SJCRH30 (cell line): ENCODE data around the gene WDR89. TPM values are rescaled to one million over a fixed set of nuclear protein-coding genes. Genes with fewer than 3 reads are reported as not detected.
"Not testable (repeated sequence)": the region's sequence is repeated elsewhere in the genome, so short reads cannot be mapped to it uniquely, and the experiment has no call there.

ENCODE experiments used
- DNase-seq, 2 experiments: peaks; one replicate each; pipeline ENCODE4 v3.0.0-alpha.2; 2015 to 2020
- H3K27ac ChIP-seq: fragments of 250-450 bp; sonication (Bioruptor Pico); 2 replicates; pipeline ENCODE4 v1.5.1; 2020; ENCODE audit warnings: mild to moderate bottlenecking, moderate library complexity
- H3K27me3 ChIP-seq: fragments of 250-450 bp; sonication (Bioruptor Pico); 2 replicates; pipeline ENCODE4 v1.5.1; 2020; ENCODE audit warnings: mild to moderate bottlenecking, moderate library complexity
- H3K36me3 ChIP-seq: fragments of 250-450 bp; sonication (Bioruptor Pico); 2 replicates; pipeline ENCODE4 v1.5.1; 2020; ENCODE audit warnings: mild to moderate bottlenecking, moderate library complexity
- H3K4me1 ChIP-seq: fragments of 250-450 bp; sonication (Bioruptor Pico); 2 replicates; pipeline ENCODE4 v1.5.1; 2020; ENCODE audit warnings: mild to moderate bottlenecking, moderate library complexity
- H3K4me3 ChIP-seq: fragments of 250-450 bp; sonication (Bioruptor Pico); 2 replicates; pipeline ENCODE4 v1.5.1; 2020; ENCODE audit warnings: mild to moderate bottlenecking, moderate library complexity
- H3K9me3 ChIP-seq: fragments of 250-450 bp; sonication (Bioruptor Pico); replicated peaks from 2 replicates; pipeline ENCODE4 v1.5.1; 2020; ENCODE audit warnings: mild to moderate bottlenecking, moderate library complexity
- total RNA-seq: library from RNA; depleted of rRNA; stranded (reverse); fragments of >200 nt; shearing (Covaris generic); gene quantifications from 2 replicates; pipeline ENCODE4 v1.2.3, GENCODE V29; 2014

The WDR89 gene
- total RNA-seq, 1 experiment from 2014 or later, result 15.7 TPM

DNA sequence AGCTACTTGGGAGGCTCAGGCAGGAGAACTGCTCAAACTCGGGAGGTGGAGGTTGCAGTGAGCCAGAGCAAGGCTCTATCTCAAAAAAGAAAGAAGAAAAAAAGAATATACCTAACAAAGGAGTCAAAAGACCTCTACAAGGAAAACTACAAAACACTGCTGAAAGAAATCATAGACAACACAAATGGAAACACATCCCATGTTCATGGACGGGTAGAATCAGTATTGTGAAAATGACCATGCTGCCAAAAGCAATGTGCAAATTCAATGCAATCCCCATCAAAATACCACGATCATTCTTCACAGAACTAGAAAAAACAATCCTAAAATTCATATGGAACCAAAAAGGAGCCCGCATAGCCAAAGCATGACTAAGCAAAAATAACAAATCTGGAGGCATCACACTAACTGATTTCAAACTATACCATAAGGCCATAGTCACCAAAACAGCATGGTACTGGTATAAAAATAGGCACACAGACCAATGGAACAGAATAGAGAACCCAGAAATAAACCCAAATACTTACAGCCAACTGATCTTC lies 5.5 kb downstream of the WDR89 start:
- DNase-seq, H3K9me3 ChIP-seq: not testable (repeated sequence)

DNA sequence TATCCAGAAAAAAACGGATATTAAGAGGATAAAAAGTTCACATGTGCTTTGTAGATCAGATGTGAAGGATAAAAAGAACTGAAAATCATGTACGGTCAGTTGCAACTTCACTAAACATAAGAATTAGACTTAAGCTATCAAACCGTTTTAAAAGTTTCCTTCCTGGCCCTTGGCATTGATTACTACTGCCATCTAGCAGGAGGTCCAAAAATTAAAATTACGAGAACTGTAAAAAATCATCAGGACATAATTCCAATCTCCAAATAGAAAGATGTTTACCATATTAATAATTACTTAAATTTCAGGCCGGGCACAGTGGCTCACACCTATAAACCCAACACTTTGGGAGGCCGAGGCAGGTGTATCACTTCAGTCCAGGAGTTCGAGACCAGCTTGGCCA lies 7.9 kb downstream of the WDR89 start:
- Histone ChIP-seq H3K4me3 (no peak overlapping the region), H3K27ac (no peak overlapping the region), H3K27me3 (no peaks in the 10 kb centered on the region), H3K9me3 (peaks cover 8% of the 10 kb centered on the region), H3K36me3 (no peaks in the 10 kb centered on the region), H3K4me1 (no peaks in the 10 kb centered on the region)
- no peak for DNase-seq

More for the DNA sequence above, 5.5 kb downstream of the WDR89 start:
- H3K27me3 ChIP-seq, H3K36me3 ChIP-seq, H3K4me1 ChIP-seq, H3K27ac ChIP-seq, H3K4me3 ChIP-seq: not testable (repeated sequence)

DNA sequence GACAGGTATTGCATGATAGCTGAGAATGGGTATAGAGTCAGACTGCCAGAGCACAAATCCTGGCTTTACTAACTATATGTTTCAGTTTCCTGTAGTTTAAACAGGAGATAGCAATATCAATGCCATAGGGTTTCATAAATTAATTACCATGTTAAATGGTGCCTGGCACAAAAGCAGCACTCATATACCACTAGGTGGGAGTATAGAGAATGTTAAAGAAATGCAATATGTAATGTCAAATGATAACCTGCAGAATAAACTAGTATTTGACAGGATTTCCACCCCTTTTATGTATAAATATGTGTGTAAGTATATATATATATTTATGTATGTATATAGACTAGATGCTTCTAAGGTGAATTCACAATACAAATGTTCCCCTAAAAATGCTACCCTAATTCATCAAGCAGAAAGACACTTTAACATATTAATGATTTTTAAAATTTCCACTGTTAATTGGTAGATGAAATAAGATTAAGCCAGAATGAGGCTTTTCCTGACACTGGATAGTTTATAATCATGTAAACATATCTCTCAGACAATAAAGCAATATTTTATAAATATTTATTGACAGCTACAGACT lies 8.6 kb downstream of the WDR89 start:
- peak in 1 of 2 experiments; percentile 37 for DNase-seq
- Histone ChIP-seq H3K4me1 (no peaks in the 10 kb centered on the region), H3K36me3 (no peaks in the 10 kb centered on the region), H3K27me3 (no peaks in the 10 kb centered on the region), H3K27ac (no peak overlapping the region), H3K9me3 (peaks cover 8% of the 10 kb centered on the region), H3K4me3 (no peak overlapping the region)

DNA sequence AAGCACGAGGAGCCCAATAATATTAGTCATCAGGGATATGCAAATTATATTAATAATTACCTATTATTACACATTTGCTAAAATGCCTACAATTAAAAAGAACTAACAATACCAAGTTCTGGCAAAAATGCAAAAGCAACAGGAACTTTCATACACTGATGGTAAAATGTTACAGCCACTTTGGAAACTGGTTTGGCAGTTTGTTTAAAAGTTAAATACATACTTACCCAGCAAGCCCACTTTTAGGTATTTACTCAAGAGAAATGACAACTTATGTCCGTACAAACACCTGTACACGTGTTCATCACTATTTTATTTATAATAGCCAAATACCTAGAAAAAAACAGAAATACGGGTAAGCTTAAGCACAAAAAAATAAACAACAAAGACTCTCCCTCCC lies 17.0 kb downstream of the WDR89 start:
- H3K36me3 ChIP-seq, result peaks cover 2% of the 10 kb centered on the region
- DNase-seq, result no peak
- no peak overlapping the region for H3K27ac ChIP-seq
- H3K9me3 ChIP-seq, result no peaks in the 10 kb centered on the region
- H3K4me3 ChIP-seq, result no peak overlapping the region
- H3K4me1 ChIP-seq, result no peaks in the 10 kb centered on the region
- no peaks in the 10 kb centered on the region for H3K27me3 ChIP-seq

DNA sequence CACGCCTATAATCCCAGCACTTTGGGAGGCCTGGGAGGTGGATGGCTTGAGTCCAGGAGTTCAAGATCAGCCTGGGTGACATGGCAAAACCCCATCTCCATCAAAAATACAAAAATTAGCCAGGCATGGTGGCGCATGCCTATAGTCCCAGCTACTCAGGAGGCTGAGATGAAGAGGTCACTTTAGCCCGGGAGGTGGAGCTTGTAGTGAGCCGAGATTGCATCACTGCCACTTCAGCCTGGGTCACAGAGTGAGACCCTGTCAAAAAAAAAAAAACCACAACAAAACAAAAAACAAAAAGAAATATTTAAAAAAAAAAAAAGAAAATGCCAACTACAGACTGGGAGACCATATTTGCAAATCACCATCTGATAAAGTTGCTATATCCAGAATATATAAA lies 17.5 kb downstream of the WDR89 start:
- no peak for DNase-seq
- H3K27ac ChIP-seq, result no peak overlapping the region

DNA sequence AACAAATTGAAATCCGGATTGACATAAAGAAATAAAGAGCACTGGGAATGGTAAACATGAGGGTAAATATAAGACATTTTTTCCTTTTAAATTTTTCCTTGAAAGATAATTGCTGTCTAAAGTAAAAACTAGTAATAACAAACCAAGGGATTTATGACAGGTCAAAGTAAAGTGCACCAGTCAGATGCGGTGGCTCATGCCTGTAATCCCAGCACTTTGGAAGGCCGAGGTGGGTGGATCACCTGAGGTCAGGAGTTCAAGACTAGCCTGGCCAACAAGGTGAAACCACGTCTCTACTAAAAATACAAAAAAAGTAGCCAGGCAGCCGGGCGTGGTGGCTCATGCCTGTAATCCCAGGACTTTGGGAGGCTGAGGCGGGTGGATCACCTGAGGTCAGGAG lies 19.7 kb downstream of the WDR89 start:
- H3K36me3 ChIP-seq, H3K4me3 ChIP-seq, H3K27me3 ChIP-seq, H3K9me3 ChIP-seq, H3K4me1 ChIP-seq, H3K27ac ChIP-seq, DNase-seq: not testable (repeated sequence)

More for the DNA sequence above, 17.5 kb downstream of the WDR89 start:
- no peak overlapping the region for H3K4me3 ChIP-seq
- no peaks in the 10 kb centered on the region for H3K4me1 ChIP-seq
- no peaks in the 10 kb centered on the region for H3K9me3 ChIP-seq
- H3K27me3 ChIP-seq, result no peaks in the 10 kb centered on the region
- peaks cover 2% of the 10 kb centered on the region for H3K36me3 ChIP-seq

DNA sequence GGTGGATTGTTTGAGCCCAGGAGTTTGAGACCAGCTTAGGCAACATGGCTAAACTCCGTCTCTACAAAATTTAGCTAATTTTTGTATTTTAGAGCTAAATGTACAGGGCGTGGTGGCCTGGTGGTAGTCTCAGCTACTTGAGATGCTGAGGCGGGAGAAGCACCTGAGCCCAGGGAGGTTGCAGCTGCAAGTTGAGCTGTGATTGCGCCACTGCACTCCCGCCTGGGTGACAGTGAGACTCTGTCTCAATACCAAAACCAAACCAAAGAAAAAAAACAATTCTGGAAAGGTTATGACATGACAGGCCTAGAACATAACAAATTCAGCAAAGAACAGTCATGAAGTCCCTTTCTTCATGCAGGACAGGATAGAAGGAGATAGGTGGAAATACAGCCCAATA lies 25.7 kb downstream of the WDR89 start:
- Histone ChIP-seq H3K27ac (no peak overlapping the region), H3K36me3 (no peaks in the 10 kb centered on the region), H3K9me3 (no peaks in the 10 kb centered on the region), H3K27me3 (no peaks in the 10 kb centered on the region), H3K4me3 (no peak overlapping the region), H3K4me1 (no peaks in the 10 kb centered on the region)
- DNase-seq, result no peak

DNA sequence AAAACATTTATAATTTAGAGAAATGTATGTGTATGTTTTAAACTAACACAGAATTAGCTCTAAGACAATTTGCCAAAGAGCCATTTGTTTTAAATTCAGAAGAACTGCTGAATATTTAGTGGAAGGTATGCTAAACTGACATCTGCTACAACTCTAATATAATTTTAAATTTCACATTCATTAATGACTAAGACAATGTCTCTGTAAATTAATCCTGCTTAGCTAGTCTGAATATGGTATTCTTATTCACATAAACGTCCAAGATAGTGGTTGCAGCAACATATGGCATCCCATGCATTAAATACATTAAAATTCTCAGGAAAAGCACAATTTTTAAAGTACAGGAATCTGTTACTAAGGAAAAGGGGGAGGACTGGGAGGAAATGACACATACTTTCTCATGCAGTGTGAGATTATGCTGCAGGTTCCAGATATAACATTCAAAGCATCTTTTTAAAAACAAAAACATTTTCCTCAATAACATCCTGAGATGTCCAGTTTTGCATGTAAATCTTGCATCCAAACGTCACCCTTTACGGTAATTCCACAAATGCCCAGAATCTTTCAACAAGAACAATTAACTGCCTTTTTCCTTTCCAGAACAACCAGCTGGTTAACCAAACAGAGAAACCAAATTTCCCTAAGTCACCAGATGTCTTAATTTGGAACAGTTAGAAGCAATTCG lies 26.9 kb downstream of the WDR89 start:
- Histone ChIP-seq H3K9me3 (no peaks in the 10 kb centered on the region), H3K36me3 (no peaks in the 10 kb centered on the region), H3K4me1 (no peaks in the 10 kb centered on the region), H3K4me3 (no peak overlapping the region), H3K27me3 (no peaks in the 10 kb centered on the region), H3K27ac (no peak overlapping the region)
- no peak for DNase-seq

DNA sequence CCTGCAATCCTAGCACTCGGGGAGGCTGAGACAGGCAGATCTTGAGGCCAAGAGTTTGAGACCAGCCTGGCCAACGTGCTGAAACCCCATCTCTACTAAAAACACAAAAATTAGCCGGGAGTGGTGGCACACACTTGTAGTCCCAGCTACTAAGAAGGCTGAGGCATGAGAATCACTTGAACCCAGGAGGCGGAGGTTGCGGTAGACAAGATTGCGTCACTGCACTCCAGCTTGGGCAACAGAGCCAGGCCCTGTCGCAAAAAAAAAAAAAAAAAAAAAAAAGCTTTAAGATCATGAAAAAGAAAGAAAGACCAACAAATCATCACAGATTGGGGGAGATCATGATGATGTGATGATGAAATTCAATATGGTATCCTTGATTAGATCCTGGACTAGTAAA lies 30.6 kb downstream of the WDR89 start:
- Histone ChIP-seq H3K27ac (no peak overlapping the region), H3K27me3 (no peaks in the 10 kb centered on the region), H3K36me3 (no peaks in the 10 kb centered on the region), H3K9me3 (0 out of 2 replicates have a peak, but pooled peaks cover 3% of the 10 kb centered on the region), H3K4me1 (no peaks in the 10 kb centered on the region), H3K4me3 (no peak overlapping the region)
- no peak for DNase-seq

DNA sequence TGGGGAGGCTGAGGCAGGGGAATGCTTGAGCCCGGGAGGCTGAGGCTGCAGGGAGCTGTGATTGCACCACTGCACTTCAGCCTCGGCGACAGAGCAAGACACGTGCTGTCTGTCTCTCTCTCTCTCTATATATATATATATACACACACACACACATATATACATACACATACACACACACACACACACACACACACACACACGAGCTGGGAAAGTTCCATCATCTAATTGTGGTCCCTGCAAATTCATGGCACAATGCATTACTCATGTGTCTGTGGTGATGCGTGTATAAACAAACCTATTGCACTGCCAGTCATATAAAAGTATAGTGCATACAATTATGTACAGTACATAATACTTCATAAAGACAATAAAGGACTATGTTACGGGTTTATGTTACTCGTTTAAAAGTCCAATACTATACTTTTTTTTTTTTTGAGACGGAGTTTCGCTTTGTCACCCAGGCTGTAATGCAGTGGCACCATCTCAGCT lies 36.6 kb downstream of the WDR89 start:
- H3K4me3 ChIP-seq, result no peak overlapping the region
- no peaks in the 10 kb centered on the region; the same call in 1 of the 2 replicates for H3K4me1 ChIP-seq
- no peaks in the 10 kb centered on the region for H3K27me3 ChIP-seq
- DNase-seq, result no peak
- H3K27ac ChIP-seq, result no peak overlapping the region
- no peaks in the 10 kb centered on the region for H3K36me3 ChIP-seq
- 0 out of 2 replicates have a peak, but pooled peaks cover 3% of the 10 kb centered on the region for H3K9me3 ChIP-seq

DNA sequence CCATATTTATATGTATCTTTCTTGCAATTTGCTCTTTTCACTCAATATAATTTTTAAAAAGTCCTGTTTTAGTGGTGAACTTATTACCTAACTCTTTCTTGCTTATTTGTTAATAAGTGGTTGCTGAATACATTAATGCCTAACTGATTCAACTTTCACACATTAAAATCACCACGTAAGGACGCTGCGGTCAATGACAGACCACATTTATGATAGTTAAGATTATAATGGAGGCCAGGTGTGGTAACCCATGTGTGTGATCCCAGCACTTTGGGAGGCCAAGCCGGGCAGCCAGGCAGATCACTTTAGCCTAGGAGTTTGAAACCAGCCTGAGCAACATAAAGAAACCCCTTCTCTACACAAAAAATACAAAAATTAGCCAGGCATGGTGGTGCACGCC lies 37.0 kb downstream of the WDR89 start:
- no peak for DNase-seq
- no peaks in the 10 kb centered on the region for H3K27me3 ChIP-seq
- no peaks in the 10 kb centered on the region; the same call in 1 of the 2 replicates for H3K4me1 ChIP-seq
- peaks cover 5% of the 10 kb centered on the region for H3K36me3 ChIP-seq
- H3K27ac ChIP-seq, result no peak overlapping the region
- no peak overlapping the region for H3K4me3 ChIP-seq
- H3K9me3 ChIP-seq, result 0 out of 2 replicates have a peak, but pooled peaks cover 3% of the 10 kb centered on the region

DNA sequence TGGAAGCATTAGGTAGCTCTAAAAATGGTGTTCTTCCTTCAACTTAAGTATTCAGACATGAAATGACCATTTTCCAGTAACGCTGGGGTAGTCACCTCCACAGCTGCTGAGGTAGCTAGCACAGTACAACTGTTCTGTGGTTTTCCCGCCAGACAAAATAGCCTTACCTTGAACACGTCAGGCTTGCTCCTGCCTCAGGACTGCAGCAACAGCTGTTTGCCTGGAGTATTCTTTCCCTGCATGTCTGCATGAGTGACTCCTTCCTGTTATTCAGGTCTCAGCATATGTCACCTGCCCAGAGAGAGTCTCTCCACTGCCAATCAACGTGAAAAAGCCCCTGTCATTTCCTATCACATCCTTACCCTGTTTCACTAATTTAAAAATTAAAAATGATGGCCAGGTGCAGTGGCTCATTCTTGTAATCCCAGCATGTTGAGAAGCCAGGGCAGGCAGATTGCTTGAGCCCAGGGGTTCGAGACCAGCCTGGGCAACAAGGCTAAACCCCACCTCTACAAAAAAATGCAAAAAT lies 37.9 kb downstream of the WDR89 start:
- no peak overlapping the region for H3K4me3 ChIP-seq
- peaks cover 13% of the 10 kb centered on the region for H3K36me3 ChIP-seq
- 0 out of 2 replicates have a peak, but pooled peaks cover 3% of the 10 kb centered on the region for H3K9me3 ChIP-seq
- H3K27ac ChIP-seq, result no peak overlapping the region
- DNase-seq, result peak; percentile 30 to 54
- H3K4me1 ChIP-seq, result no peaks in the 10 kb centered on the region; the same call in 1 of the 2 replicates
- H3K27me3 ChIP-seq, result no peaks in the 10 kb centered on the region

DNA sequence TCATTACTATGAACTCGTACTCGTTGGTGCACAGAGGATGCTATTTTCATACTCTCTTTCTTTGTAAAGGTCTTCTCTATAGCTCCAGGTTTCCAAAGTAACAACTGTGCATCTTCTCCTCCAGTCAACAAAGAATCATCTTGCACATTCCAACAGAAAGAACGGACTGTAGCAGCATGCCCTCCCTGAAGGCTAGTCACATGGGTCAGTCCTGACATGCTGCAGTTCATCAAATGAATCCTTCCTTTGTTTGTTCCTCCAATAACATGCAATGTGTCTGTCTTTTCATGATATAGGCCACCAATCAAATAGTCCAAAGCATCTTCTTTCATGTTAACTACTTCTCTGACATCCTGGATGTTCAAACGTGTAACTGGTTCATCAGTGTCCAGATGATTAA lies 42.9 kb downstream of the WDR89 start:
- no peaks in the 10 kb centered on the region; the same call in 1 of the 2 replicates for H3K9me3 ChIP-seq
- H3K4me1 ChIP-seq, result no peaks in the 10 kb centered on the region; the same call in 1 of the 2 replicates
- no peak overlapping the region for H3K4me3 ChIP-seq
- H3K27ac ChIP-seq, result no peak overlapping the region
- H3K27me3 ChIP-seq, result no peaks in the 10 kb centered on the region
- H3K36me3 ChIP-seq, result peaks cover 22% of the 10 kb centered on the region
- DNase-seq, result no peak

DNA sequence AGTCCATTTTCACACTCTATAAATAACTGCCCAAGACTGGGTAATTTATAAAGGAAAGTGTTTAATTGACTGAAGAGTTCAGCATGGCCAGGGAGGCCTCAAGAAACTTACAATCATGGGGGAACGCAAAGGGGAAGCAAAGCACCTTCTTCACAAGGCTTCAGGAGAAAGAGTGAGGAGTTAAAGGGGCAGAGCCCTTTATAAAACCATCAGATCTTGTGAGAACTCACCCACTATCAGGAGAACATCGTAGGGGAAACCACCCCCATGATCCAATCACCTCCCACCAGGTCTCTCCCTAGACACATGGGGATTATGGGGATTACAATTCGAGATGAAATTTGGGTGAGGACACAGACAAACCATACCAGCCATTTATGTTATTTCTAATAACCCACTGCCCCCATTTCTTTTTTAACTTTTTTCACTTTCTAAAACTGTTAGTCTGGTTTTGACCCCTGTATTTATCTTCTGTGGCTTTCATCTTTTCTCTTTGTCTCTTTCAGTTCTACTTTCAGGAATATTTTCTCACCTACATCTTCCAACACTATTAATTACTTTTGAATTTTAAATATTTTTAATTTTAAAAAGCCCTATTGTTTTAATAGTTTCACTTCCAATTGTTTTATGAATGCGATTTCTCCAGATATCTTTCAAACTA lies 44.5 kb downstream of the WDR89 start:
- Histone ChIP-seq H3K27ac (no peak overlapping the region), H3K4me1 (no peaks in the 10 kb centered on the region), H3K4me3 (no peak overlapping the region), H3K9me3 (no peaks in the 10 kb centered on the region; the same call in 1 of the 2 replicates), H3K27me3 (no peaks in the 10 kb centered on the region), H3K36me3 (peaks cover 22% of the 10 kb centered on the region)
- DNase-seq, result no peak
